NCI-H146 treated with DMSO at 0.1 percent for 48 hours (cell line): ENCODE measurements around the gene ALPK3.
A peak's percentile ranks its signal among the peaks of the same experiment; 100 is the strongest.

Source experiments
- DNase-seq: peaks from one replicate; lab custom pipeline; 2025; ENCODE audit not compliant: unreplicated experiment; lab: John Stamatoyannopoulos, UW

Gene ALPK3

DNA sequence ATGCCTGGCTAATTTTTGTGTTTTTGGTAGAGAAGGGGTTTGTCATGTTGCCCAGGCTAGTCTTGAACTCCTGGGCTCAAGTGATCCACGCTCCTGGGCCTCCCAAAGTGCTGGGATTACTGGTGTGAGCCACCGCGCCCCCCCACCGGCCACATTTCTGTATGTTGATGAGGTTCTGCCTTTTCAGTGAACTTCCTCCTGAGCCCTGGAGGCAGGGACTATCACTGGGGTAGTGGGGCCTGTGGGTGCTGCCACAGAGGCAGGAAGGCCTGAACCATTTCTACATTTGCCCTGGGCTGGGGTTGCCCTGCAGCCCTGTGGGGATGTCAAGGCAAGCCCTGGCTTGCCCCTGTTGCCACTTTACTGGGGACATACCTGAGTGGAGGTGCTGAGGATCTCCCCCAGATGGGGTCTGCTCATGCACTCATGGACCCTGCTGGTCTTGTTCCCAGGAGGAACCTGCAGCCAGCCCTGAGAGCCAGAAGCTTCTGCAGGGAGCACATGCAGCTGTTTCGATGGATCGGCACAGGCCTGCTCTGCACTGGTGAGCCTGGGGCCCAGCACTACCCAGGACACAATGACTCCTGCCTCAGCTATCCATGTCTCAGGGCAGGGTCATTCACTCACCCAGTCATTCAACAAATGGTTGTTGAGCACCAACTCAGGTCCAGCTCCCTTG, 73.0 kb downstream of the ALPK3 start:
- no peak for DNase-seq

- no peak for DNase-seq
Measured at GRCh38 chr15:84890670-84891162, 73.6 kb downstream of the ALPK3 start.

- no peak for DNase-seq
Measured at GRCh38 chr15:84891339-84891738, 74.2 kb downstream of the ALPK3 start.

- no peak for DNase-seq
Measured at GRCh38 chr15:84892786-84893307, 75.7 kb downstream of the ALPK3 start.

DNA sequence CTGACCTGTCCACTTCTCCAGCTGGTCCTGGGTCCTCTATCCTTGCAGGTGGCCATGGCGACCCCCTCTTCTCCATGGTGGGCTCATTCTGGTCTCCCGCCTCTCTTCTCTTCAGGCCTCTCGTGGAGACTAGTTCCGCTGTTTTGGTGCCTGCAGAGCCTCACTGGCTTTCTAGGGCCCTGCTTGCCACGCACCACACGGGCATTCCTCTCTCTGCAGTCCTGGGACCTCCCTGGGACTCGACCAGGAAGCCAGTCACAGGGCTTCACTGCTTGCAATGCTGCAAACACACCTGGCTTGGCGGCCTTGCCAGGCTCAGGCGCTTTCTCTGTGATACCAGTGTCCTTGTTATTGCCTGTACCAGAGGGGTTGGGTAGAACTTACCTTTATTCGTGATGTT, 76.5 kb downstream of the ALPK3 start:
- no peak for DNase-seq

- DNase-seq = no peak
Measured at GRCh38 chr15:84894736-84895425, 77.7 kb downstream of the ALPK3 start.

GRCh38 chr15:84898761-84899160, 81.6 kb downstream of the ALPK3 start:
- DNase-seq = no peak

DNA sequence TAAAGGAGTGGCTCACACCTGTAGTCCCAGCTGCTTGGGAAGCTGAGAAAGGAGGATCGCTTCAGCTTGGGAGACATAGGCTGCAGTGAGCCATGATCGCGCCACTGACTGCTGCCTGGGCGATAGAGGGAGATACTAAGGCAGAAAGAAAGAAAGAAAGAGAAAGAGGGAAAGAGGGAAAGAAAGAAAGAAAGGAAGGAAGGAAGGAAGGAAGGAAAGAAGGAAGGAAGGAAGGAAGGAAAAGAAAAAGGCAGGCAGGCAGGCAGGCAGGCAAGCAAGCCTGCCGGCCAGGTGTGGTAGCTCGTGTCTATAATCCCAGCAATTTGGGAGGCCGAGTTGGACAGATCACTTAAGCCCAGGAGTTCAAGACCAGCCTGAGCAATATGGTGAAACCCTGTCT, 82.6 kb downstream of the ALPK3 start:
- no peak for DNase-seq

DNA sequence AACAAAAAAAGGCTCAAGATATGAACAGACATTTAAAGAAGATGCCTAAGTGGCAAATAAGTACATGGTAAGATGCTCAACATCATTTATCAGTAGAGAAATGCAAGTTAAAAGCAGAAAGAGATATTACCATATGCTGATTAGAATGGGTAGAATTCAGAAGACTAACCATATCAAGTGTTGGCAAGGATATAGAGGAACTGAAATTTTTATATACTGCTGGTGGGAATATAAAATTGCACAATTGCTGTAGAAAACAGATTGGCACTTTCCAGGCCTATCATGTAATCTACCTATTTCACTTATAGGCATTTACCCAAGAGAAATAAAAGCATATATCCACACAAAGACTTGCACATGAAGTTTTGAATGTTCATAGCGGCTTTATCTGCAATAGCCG, 84.4 kb downstream of the ALPK3 start:
- no peak for DNase-seq

DNA sequence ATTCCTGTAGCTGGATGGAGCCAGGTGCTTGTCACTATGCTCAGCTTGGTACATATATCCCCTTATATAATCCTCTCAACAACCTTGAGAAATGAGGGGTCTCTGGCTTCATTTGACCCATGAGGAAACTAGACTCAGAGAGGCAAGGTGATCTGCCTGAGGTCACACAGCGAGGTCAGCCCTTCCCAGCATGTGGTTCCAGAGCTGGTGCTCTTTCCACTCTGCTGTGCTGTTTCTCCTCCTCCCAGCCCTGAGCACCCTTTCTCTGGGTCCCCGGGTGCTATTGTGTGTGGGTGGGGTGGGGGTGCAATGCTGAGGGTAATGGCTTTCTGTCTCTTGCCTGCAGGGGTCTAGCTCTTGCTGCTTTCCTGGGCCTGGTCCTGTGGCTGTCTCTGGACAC, 86.6 kb downstream of the ALPK3 start:
- no peak for DNase-seq

- DNase-seq = no peak
Measured at GRCh38 chr15:84904419-84904818, 87.3 kb downstream of the ALPK3 start.

GRCh38 chr15:84905016-84905916, 88.1 kb downstream of the ALPK3 start:
- no peak for DNase-seq

- DNase-seq = no peak
Measured at GRCh38 chr15:84907731-84908130, 90.6 kb downstream of the ALPK3 start.

DNA sequence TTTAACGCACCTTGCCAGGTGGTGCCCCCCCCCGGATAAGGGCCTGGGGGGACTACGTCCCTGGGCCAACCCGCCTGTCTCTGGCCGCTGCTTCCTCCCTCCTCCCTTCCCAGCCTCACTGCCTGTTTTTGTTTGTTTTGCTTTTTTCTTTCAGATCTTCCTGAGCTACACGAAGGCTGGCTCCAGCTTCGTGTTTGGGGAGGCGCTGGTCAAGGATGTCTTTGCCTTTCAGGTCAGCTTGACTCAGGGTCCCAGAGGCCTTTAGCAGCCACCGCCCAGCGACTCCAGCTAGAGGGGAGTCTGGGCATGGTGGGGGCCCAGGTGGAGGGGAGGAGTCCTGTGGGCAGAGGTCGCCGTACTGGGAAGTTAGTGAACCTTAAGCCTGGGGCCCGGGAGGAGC, 91.4 kb downstream of the ALPK3 start:
- no peak for DNase-seq

DNA sequence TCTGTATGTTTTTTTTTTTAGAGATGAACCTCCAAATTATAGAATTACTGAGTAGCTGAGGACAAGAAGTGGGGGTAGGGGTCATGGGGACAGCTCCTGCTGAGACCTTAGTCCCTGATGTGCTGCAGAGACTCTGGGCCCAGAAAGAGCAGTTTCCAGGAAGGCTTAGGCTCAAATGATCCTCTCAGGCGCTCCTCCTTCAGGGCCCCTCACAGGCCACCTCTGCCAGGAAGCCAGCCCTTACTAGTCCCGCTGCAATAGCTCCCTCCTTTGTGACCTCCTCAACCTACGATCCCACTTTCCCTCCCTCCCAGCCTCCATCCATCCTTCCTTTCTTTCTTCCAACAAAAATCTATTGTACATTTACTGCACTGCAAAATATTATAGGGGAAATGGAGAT, 91.9 kb downstream of the ALPK3 start:
- DNase-seq = no peak

GRCh38 chr15:84909782-84910181, 92.6 kb downstream of the ALPK3 start:
- DNase-seq = no peak

DNA sequence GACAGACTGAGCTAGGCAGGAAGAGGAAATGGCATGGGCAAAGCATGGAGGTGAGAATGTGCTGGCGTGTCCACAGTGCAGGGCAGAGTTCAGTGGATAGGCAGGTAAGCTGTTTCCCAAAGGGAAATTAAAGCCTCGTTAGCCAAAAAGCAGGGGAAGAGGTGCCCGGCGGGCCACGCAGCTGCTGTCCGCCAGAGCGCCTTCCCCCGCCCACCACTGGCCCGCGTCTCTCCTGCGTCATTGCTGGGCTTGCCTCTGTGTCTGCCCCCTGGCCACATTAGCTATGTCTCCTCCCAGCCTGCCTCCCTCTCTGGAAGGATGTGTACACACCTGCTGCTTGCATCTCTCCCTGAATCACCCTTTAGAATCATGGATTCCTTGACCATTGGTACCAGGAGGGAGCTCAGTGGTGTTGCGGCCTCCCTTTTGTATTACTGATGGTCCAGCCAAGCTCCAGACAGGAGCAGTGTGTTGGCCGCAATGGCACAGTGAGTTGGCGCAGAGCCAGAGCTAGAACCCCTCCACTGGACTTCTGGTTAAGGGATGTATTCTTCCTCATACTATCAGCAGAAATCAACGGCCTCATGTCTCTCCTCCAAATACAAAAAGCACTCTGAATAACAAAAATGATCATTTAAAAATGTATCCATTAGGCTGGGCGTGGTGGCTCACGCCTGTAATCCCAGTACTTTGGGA, 93.9 kb downstream of the ALPK3 start:
- DNase-seq = peak; percentile 64

GRCh38 chr15:84911879-84912660, 94.9 kb downstream of the ALPK3 start:
- no peak for DNase-seq

DNA sequence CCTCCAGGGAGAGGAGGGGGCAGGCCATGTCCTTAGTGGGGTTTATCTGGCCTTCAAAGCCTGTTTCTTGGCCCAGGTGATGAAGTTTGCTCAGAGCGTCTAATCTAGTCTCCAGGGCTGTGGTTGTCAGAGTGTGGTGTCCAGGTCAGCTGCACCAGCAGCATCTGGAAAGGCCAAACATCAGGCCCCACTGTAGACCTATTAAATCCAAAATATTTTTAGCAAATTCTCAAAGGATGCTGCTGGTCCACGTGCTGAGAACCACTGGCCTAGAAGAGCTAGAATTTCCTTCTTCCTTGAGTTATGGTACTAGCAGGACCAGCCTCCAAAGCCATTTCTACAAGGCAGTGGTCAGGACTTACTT, 96.2 kb downstream of the ALPK3 start:
- DNase-seq = no peak

GRCh38 chr15:84914351-84914750, 97.2 kb downstream of the ALPK3 start:
- DNase-seq = no peak
